Left ventricle myocardium superior (tissue), 1 donor: ENCODE measurements around the gene SFXN1. TPM values are rescaled to one million over a fixed set of nuclear protein-coding genes. Genes with fewer than 3 reads are reported as not detected.
A peak's percentile ranks its signal among the peaks of the same experiment; 100 is the strongest.
"Not testable (repeated sequence)": the region's sequence is repeated elsewhere in the genome, so short reads cannot be mapped to it uniquely, and the experiment has no call there.

Source experiments
- ATAC-seq: fragments of 200-7000 bp; cut with Tn5 transposase; one replicate; pipeline ENCODE4 v1.9.1; 2020; ENCODE audit warnings: mild to moderate bottlenecking, moderate library complexity
- DNase-seq: peaks from one replicate; pipeline ENCODE4 v3.0.0-alpha.2; 2020
- intact Hi-C: fragments of 100-400 bp; cut with micrococcal nuclease; formaldehyde crosslinking; loops from one replicate; pipeline ENCODE4 v1.11.0; 2022
- total RNA-seq: library from RNA; stranded (reverse); fragmentation: NEBNext Ultra II Directional; extraction: Animal tissue kit (Norgen Biotek cat#: 25700); gene quantifications from one replicate; pipeline ENCODE4 v1.2.1, GENCODE V29; 2021
- donor health status: DM: no; HTN: yes; CAD: no; lungs with severe emphysema.

The SFXN1 gene
- total RNA-seq, 1 donor from 2014 or later = 34.7 TPM

- no peak for DNase-seq
- intact Hi-C loops = no loop called here
- ATAC-seq = no peak
These were observed 45.9 kb downstream of the SFXN1 start for GRCh38 chr5:175524211-175524610.

DNA sequence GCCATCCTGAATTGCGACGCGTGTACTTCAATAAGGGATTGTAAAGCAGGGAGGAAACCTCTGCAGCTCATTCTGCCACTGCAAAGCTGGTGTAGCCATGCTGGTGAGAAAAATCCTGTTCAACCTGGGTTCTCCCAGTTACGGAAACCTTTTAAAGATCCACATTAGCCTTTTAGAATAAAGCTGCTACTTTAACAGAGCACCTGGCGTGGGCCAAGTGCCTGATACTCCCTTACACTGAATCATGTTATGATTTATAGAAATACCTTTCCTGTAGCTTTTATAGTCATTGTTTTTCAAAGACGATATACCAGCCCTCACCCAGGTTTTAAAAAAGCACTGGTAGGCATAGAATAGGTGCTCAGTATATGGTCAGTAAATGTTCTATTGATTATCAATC, 48.3 kb downstream of the SFXN1 start:
- no peak for ATAC-seq
- no peak for DNase-seq
- intact Hi-C loops = no loop called here

DNA sequence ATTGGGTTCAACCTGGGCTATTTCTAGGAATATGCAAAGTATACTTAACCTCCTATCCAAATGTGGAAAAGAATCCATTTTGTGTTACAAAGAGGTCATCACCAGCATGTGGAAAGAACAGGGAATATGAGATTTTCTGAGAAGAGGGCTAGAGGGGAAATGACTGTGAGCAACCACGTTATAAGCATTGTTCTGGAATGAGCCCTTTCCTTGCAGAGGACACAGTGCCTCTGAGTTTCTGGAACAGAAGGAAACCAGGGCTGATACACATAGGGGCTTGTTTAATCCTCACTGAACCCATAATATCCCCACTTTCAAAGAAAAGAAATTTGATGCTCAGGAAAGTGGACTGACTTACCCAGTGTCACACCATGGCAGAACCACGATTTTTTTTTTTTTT, 53.0 kb downstream of the SFXN1 start:
- ATAC-seq (no peak), DNase-seq (no peak)
- intact Hi-C loops = loop anchor here (5.0 kb wide), 1 partner anchor 186 kb away; no protein-coding TSS in a partner anchor

DNA sequence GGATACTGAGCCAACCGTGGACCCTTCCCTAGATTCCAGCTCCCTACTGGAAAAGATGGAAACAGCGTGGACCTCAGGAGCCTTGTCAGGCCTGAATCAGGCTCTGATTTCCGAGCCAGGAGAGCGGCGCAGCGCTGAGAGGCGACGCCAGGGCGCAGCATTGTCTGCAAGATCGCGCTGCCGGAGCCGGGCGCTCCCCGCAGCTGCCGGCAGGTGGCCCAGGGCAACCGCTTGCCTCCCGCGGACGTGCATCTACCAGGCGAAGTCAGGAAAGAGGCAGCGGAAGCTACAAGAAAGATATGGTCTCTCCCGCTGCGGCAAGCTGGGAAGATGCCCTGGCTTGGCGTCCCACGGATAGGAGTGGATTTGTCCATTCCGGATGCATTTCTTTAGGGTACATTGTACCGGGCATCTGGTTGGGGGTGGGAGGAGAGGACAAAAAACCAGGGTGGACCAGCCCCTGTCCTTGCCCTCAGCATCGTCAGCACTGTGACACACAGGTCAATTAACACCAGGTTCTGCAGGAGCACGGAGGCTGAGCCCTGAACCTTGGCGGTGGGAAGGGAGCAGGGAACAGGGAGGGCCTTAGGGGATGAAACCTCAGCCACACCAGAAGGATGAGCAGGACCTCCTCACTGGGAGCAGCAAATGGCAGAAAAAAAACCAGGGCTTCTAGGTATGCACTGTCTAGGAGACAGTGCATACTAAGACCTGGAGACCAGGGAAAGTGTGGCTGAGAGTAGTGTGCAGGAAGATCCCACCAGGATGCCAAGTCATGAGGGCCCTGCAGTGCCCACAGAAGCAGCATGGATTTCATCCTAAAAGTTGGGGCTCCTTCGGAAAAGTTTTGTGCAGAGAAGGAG, 55.9 kb downstream of the SFXN1 start:
- DNase-seq (peak; percentile 88), ATAC-seq (peak; percentile 97)
- intact Hi-C loops = loop anchor here (5.0 kb wide), 1 partner anchor 183 kb away; no protein-coding TSS in a partner anchor

- intact Hi-C loops, ATAC-seq: not testable (repeated sequence)
These were observed 57.0 kb downstream of the SFXN1 start for GRCh38 chr5:175535331-175535730.

DNA sequence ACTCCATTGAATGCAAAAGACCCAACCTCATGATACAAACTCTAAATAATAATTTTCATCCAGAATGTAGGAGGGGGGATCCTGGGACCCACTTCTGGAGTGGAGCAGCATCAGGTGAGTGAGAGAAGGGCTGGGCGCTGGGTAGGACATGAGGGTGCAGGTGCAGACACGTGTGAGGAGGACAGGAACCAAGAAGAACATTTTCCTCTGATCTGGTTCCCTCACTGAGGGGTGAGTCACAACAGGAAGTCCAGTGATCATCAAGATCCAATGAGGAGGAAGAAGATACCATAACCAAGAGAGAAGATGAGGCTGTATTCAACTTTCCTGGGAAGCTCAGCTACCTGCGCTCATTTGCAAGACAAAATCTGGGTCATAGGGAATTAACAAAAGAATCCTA, 57.4 kb downstream of the SFXN1 start:
- intact Hi-C loops = no loop called here
- ATAC-seq (no peak), DNase-seq (no peak)

More at GRCh38 chr5:175535331-175535730, 57.0 kb downstream of the SFXN1 start:
- not testable (repeated sequence) for DNase-seq

DNA sequence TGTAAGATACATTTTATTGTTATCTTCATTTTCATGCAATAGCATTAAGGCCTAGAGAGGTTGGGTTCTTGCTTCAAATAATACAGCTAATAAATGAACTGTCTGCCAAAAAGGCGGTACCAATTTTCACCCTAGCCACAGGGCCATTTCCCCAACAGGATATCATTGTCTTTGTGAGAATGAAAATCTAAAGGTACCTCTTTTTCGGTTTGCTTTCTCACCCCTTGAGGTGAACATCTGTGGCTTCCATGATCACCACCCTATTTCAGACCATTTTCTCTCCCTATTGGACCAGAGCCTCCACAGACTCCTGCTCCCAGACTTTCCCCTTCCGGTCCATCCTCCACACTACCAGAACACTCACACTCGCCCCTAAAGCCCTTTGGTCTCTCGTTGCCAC, 60.2 kb downstream of the SFXN1 start:
- intact Hi-C loops = no loop called here
- ATAC-seq (no peak), DNase-seq (no peak)

GRCh38 chr5:175539936-175540335, 61.6 kb downstream of the SFXN1 start:
- intact Hi-C loops = no loop called here
- DNase-seq = no peak
- ATAC-seq = no peak

DNA sequence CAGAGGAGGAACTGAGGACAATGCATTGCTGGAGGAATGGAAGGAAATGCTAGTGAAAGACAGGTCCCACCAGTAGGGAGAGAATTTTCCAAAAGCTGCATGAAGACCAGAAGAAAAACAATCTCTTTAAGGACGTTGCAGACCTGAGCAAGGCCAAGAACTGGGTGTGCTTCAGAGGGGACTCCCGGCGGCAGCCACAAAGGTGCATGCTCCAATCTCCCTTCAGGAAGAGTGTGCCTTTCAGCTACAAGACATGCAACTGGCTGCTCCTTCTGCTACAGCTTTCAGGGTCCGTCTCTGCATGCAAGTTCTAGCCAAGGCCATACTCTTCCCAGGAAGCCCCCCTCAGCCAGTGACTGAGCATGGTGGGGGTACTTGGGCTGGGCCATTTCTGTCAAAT, 62.9 kb downstream of the SFXN1 start:
- ATAC-seq (no peak), DNase-seq (no peak)
- intact Hi-C loops = no loop called here

GRCh38 chr5:175542232-175542965, 64.0 kb downstream of the SFXN1 start:
- DNase-seq = no peak
- ATAC-seq = no peak
- intact Hi-C loops = no loop called here

DNA sequence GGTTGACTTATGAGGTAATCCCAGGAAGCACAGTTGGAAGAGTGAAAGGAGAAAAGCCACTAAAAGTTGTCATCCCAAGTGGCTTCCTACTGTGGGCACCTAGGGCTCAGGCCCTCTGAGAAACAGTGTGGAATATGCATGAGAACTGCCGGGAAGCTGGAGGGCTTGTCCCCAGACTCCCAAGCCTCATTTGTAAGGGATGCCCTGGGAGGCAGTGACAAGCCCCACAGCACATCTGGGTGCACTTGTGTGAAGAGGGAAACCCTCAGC, 64.5 kb downstream of the SFXN1 start:
- DNase-seq (no peak), ATAC-seq (no peak)
- intact Hi-C loops = no loop called here

DNA sequence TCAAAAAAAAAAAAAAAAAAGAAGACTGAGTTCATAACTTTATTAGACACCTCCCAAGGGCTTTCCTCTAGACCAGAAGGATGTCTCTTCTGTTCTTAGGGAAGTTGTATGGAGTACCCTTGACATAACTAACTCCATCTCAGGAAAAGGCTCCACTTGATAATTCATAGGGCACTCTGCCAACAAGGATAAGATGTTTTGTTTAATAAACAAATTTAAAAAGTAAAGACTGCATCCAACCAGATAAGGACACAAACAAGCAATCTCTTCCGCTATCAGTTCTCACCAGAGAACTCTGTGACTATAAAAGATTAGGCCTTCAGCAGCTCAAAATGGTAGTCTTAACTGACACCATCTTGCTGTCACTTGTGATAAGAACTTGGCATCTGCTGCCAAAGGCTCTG, 65.8 kb downstream of the SFXN1 start:
- ATAC-seq (no peak), DNase-seq (no peak)
- intact Hi-C loops = no loop called here

GRCh38 chr5:175544586-175544985, 66.2 kb downstream of the SFXN1 start:
- intact Hi-C loops = no loop called here

GRCh38 chr5:175547842-175548241, 69.5 kb downstream of the SFXN1 start:
- intact Hi-C loops = no loop called here
- DNase-seq (no peak), ATAC-seq (no peak)

More at GRCh38 chr5:175544586-175544985, 66.2 kb downstream of the SFXN1 start:
- ATAC-seq (no peak), DNase-seq (no peak)

DNA sequence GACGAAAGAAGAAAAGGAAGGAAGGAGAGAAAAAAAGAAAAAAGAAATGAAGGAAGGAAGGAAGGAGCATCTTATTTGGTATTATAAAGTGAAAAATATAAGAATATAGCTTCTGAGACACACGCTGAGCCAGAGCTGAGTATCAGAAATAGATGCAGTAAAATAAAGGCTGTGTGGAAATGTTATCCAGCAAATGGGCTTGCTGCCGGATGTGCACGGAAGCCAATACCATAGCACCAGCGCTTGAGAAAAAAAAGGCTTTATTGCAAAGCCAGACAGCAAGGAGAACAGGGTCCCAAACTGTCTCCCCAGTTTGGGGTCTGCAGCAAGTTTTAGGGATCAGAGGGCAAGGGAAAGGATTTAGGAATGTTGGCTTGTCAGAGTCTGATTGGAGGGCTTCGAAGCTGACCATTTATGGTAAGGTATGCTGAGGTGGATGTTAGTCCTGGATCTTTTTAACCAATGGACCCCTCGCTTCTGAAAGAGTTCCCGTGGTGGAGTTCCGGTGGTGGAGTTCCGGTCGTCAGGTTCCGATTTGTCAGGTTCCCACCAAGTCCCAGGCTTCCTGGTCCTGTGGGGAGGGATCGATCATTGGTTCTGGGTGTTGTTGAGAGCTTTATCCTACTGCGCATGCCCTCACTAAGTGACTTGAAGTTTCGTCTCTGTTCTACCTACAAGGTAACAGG, 70.4 kb downstream of the SFXN1 start:
- DNase-seq (no peak), ATAC-seq (no peak)
- intact Hi-C loops = no loop called here

DNA sequence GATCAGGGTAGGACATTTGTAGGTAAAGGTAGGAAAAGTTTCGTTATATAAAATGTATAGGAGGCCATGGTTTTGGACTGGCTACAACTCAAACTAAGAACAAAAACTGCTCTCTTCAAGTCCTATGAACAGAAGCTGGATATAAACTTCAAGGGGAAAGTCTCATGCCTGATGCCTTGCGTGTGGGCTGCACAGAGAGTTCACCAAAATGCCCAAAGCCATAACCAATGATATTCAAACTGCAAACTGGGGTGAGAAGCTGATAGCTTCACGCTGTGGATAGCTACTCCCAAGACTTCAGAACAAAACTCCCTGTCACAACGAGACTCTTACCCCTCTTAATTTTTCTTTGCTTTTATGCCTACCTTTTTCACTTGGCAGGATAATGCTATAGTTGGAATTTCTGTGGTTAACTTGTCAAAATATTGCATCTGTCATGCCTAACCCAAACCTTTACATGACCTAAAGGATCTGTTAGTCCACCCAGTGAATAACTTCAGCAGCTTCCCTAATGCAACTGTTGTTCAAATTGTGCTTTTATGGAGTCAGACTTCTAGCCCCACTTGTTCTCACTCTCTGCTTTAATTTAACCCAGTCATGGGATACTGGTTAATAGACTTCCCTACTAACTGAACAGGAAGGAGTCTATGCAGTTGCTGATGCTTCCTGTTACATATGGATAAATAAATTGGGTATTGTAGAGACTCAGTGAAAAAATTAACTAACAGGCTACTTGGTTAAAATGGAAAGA, 71.9 kb downstream of the SFXN1 start:
- DNase-seq = no peak
- no peak for ATAC-seq
- intact Hi-C loops = no loop called here

- ATAC-seq (no peak), DNase-seq (no peak)
- intact Hi-C loops = no loop called here
These were observed 72.9 kb downstream of the SFXN1 start for GRCh38 chr5:175551266-175551665.

- ATAC-seq = no peak
- intact Hi-C loops = no loop called here
- no peak for DNase-seq
These were observed 75.9 kb downstream of the SFXN1 start for GRCh38 chr5:175554296-175554695.

DNA sequence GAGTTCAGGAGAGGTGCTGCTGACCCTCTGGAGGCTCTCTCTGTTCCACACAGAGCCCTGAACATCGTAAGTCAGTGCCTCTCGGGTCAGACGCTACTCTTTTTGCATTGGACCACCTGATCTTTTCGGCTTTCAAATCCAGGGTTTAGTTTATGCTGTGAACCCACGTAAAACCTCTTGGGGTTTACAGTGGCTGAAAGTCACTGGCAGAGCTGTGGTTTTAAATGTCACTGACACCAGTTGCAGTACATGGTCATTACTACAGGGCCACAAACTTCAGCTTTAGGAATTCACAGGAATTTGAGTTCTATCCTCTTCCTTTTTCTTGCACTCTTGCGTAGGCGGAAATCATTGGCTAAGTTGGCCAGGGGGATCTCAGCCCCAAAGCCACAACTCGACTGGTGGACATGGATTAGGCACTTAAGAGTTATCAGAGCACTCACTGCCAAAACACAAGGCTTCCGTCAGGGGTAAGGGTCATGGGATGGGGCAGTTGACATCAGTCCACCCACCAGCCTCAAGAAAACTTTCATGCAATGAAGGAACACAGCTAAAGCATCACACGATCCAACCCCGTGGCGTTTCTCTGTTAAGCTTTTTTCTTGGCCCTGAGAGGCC, 76.9 kb downstream of the SFXN1 start:
- no peak for DNase-seq
- ATAC-seq = no peak
- intact Hi-C loops = no loop called here
